Gastroesophageal sphincter (tissue), 3 donors: ENCODE data around the gene UBE4B.

ENCODE experiments used
- EP300 ChIP-seq: sonication (generic); formaldehyde crosslinking; IDR thresholded peaks from one replicate; pipeline ENCODE4 v1.6.1; 2017; ENCODE audit warnings: antibody characterized with exemption, mild to moderate bottlenecking
- POLR2A ChIP-seq, 2 donors: fragments of 450-650 bp; IDR thresholded peaks; one replicate each; pipeline ENCODE4 v1.6.1; 2017; ENCODE audit warnings: antibody characterized with exemption in 2 of 2, mild to moderate bottlenecking in 2 of 2, moderate library complexity in 1 of 2
- TF ChIP-seq, protein P1 (sequence below), 4 experiments: fragments of 200-600 bp in 2 of 4; fragments of 450-650 bp in 2 of 4; sonication (generic) in 1 of 4; IDR thresholded peaks; one replicate each; pipeline ENCODE4 v1.5.1; 2017 to 2019; ENCODE audit warnings: antibody characterized with exemption in 4 of 4, mild to moderate bottlenecking in 2 of 4, moderate library complexity in 2 of 4

DNA sequence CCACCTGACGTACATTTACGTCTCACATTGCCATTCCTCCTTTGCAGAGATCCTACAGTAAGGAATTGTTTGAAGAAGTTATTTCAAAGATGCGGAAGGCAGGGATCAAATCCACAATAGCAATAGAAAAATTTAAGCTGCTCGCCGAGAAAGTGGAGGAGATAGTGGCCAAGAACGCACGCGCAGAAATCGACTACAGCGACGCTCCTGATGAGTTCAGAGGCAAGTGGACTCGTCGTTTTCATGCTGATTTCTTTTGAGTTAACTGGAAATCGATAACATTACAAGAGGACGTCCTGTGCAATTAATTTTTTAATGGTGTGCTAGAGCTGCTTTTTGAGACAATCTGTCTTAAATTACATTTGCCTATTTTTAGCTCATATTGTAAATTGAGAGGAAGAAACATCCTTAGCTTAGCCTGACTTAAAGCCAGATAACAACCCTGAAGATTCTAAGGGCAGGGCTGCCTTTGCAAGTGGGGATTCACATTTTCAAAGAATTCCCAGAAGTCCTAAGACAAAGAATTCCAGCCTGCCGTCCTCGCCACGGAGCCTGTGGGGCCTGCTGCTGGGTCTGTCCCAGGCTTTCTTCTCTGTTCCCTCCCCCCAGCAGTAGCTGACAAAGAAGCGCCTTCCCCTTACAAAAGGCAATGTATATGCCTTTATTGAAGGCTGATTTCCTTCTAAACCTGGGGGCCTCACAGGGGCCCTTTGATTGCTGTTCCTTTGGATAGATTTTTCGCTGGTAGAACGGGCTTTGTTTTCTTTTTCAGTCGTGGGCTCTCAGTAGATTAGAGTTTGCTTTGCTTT is 146.0 kb downstream of the UBE4B start:
- TF ChIP-seq, protein P1, sequence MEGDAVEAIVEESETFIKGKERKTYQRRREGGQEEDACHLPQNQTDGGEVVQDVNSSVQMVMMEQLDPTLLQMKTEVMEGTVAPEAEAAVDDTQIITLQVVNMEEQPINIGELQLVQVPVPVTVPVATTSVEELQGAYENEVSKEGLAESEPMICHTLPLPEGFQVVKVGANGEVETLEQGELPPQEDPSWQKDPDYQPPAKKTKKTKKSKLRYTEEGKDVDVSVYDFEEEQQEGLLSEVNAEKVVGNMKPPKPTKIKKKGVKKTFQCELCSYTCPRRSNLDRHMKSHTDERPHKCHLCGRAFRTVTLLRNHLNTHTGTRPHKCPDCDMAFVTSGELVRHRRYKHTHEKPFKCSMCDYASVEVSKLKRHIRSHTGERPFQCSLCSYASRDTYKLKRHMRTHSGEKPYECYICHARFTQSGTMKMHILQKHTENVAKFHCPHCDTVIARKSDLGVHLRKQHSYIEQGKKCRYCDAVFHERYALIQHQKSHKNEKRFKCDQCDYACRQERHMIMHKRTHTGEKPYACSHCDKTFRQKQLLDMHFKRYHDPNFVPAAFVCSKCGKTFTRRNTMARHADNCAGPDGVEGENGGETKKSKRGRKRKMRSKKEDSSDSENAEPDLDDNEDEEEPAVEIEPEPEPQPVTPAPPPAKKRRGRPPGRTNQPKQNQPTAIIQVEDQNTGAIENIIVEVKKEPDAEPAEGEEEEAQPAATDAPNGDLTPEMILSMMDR (IDR thresholded peaks at IDR 0.05), result no peak
- TF ChIP-seq POLR2A (IDR thresholded peaks at IDR 0.05) (no peak), EP300 (no peak)
